ENCODE results near the gene GREB1. TPM values are rescaled to one million over a fixed set of nuclear protein-coding genes. Genes with fewer than 3 reads are reported as not detected.

GREB1 gene
- total and polyA plus RNA-seq, 2 of the 4 experiments (the other 2 are of a cell fraction) = 0.05 TPM; not detected in 1

DNA sequence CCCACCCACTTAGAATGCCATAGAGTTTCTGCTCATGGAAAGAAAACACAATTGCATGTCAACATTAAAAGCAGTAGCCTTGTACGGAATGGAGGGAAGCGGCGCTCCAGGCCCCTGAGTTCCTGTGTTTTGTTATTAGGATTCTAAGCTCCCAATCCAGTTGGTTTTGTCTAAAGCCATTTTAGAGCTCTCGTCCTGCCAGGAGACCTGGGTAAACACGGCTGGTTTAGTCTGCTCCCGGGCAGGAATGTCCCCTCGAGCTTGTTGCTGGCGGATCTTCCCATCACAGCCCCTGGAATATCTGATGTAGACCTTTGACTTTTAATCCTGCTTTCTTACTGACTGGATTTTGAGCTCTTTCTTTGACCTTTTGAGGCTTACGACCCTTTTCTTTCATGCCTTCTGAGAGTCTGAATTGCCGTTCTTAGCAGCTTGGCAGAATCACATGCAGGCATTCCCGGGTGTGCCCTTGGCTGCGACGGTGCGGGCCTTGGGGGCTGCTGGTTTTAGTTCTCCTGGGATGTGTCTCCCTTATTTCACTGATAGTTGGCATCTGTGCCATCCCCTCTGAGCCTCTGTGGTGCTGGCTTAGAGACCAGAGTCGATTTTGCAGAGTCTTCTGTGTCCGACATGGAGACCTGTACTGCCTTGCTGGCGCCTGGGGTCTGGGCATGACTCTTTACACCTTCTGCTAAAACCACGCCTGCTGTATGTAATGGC lies 25.4 kb downstream of the GREB1 start:
- Histone ChIP-seq H3K27me3 (ENCODE audit: control insufficient read depth, insufficient read depth, low read length) (peaks cover 38% of the 10 kb centered on the region), H4K20me1 (ENCODE audit: insufficient read depth, low read length) (no peaks in the 10 kb centered on the region), H2AFZ (replicated peaks; ENCODE audit: low read length, poor library complexity) (no peak overlapping the region), H3K9me3 (ENCODE audit: control insufficient read depth, insufficient read depth, low read length) (no peaks in the 10 kb centered on the region), H2AK5ac (ENCODE audit: low read depth, low read length) (no peak overlapping the region), H4K91ac (ENCODE audit: insufficient read depth, low read depth, low read length) (no peak overlapping the region), H3K4me1 (ENCODE audit: control insufficient read depth, insufficient read depth, low read length) (no peaks in the 10 kb centered on the region), H3K23ac (ENCODE audit: low read depth, low read length) (no peak overlapping the region), H3K9ac (ENCODE audit: low read depth, low read length) (no peak overlapping the region), H2BK20ac (ENCODE audit: low read depth, low read length) (no peak overlapping the region), H3K4me3 (ENCODE audit: insufficient read depth, low read depth, low read length) (no peak overlapping the region), H3K4ac (ENCODE audit: low read depth, low read length) (no peak overlapping the region), H2BK5ac (ENCODE audit: low read depth, low read length, poor library complexity, severe bottlenecking) (no peak overlapping the region), H2BK120ac (ENCODE audit: low read depth, low read length) (no peak overlapping the region), H2AK9ac (replicated peaks; ENCODE audit: low read depth, low read length, poor library complexity) (no peak overlapping the region), H3K4me2 (ENCODE audit: low read depth, low read length) (no peak overlapping the region), H3K9me1 (ENCODE audit: insufficient read depth, low read length) (no peaks in the 10 kb centered on the region; the same call in 1 of the 2 replicates), H3K18ac (ENCODE audit: low read depth, low read length) (no peak overlapping the region), H3K79me1 (ENCODE audit: low read depth in 1 of 2, low read length in 2 of 2) (no peaks in the 10 kb centered on the region), H3K56ac (ENCODE audit: extremely low read depth, insufficient read depth, low read length) (no peak overlapping the region), H3K14ac (replicated peaks; ENCODE audit: low read depth, low read length) (no peak overlapping the region), H4K5ac (ENCODE audit: low read depth, low read length) (no peak overlapping the region), H2BK15ac (ENCODE audit: low read depth, low read length) (no peak overlapping the region), H4K8ac (ENCODE audit: low read depth in 2 of 2, low read length in 2 of 2) (no peak overlapping the region), H3K27ac (ENCODE audit: insufficient read depth, low read length) (no peak overlapping the region), H3K36me3 (ENCODE audit: control insufficient read depth, insufficient read depth, low read length) (no peaks in the 10 kb centered on the region)
- in situ Hi-C loops (cut with MboI; ENCODE audit: low sequenced_read_pairs) (no loop called here), dilution Hi-C loops (cut with HindIII; ENCODE audit: low sequenced_read_pairs, unreplicated experiment) (no loop called here), intact Hi-C loops (cut with micrococcal nuclease) (no loop called here)
- TF ChIP-seq NFE2L2 (IDR thresholded peaks at IDR 0.05; ENCODE audit: low read depth, low read length) (no peak), FOS (IDR thresholded peaks at IDR 0.05; ENCODE audit: low read depth, low read length) (no peak), CEBPB (IDR thresholded peaks at IDR 0.05; ENCODE audit: low read depth, low read length) (no peak), RCOR1 (IDR thresholded peaks at IDR 0.05; ENCODE audit: insufficient replicate concordance, low read length) (no peak), RFX5 (IDR thresholded peaks at IDR 0.05; ENCODE audit: low read depth, low read length) (no peak), BHLHE40 (IDR thresholded peaks at IDR 0.05; ENCODE audit: low read depth, low read length) (no peak), RAD21 (IDR thresholded peaks at IDR 0.05; ENCODE audit: low read length) (no peak), CHD1 (IDR thresholded peaks at IDR 0.05; ENCODE audit: low read depth, low read length) (no peak), MAFK (IDR thresholded peaks at IDR 0.05; ENCODE audit: low read depth, low read length) (no peak), MAZ (IDR thresholded peaks at IDR 0.05; ENCODE audit: borderline replicate concordance, low read depth, low read length) (no peak), POLR2A (IDR thresholded peaks at IDR 0.05; ENCODE audit: low read depth, low read length) (no peak), SMC3 (IDR thresholded peaks at IDR 0.05; ENCODE audit: low read depth, low read length) (no peak)
- TF ChIP-seq, protein P1, sequence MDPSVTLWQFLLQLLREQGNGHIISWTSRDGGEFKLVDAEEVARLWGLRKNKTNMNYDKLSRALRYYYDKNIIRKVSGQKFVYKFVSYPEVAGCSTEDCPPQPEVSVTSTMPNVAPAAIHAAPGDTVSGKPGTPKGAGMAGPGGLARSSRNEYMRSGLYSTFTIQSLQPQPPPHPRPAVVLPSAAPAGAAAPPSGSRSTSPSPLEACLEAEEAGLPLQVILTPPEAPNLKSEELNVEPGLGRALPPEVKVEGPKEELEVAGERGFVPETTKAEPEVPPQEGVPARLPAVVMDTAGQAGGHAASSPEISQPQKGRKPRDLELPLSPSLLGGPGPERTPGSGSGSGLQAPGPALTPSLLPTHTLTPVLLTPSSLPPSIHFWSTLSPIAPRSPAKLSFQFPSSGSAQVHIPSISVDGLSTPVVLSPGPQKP (IDR thresholded peaks at IDR 0.05; ENCODE audit: borderline replicate concordance, low read depth, low read length) = no peak
- TF ChIP-seq, protein P2, sequence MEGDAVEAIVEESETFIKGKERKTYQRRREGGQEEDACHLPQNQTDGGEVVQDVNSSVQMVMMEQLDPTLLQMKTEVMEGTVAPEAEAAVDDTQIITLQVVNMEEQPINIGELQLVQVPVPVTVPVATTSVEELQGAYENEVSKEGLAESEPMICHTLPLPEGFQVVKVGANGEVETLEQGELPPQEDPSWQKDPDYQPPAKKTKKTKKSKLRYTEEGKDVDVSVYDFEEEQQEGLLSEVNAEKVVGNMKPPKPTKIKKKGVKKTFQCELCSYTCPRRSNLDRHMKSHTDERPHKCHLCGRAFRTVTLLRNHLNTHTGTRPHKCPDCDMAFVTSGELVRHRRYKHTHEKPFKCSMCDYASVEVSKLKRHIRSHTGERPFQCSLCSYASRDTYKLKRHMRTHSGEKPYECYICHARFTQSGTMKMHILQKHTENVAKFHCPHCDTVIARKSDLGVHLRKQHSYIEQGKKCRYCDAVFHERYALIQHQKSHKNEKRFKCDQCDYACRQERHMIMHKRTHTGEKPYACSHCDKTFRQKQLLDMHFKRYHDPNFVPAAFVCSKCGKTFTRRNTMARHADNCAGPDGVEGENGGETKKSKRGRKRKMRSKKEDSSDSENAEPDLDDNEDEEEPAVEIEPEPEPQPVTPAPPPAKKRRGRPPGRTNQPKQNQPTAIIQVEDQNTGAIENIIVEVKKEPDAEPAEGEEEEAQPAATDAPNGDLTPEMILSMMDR (conservative IDR thresholded peaks at IDR 0.05; ENCODE audit: low read depth, low read length) = no peak
- WGBS, 2 experiments (ENCODE audit: extremely low coverage in 2 of 2, insufficient read length in 1 of 2) = 72% methylated on average over 11 of the region's 18 CpGs; no CpG with 5 or more reads in 1 of the 2 experiments
- ATAC-seq (ENCODE audit: low read depth) (no peak), DNase-seq (no peak)
- ChIA-PET POLR2A (ENCODE audit: unreplicated experiment) (no interaction called here), CTCF (interaction anchor here (1.1 kb wide), 1 partner anchor 82 kb away, joined by 3 read pairs; no protein-coding TSS in a partner anchor)
- no TSS peak for BruUV-seq (replicated peaks)

Data from IMR-90 (cell line).